Adrenal gland (tissue), 5 donors: ENCODE measurements around the gene TRPM8.

Experiments
- POLR2A ChIP-seq, 2 donors: fragments of 450-650 bp; IDR thresholded peaks; one replicate each; pipeline ENCODE4 v1.6.1; 2017; ENCODE audit warnings: antibody characterized with exemption in 2 of 2, mild to moderate bottlenecking in 2 of 2, moderate library complexity in 1 of 2
- TF ChIP-seq, protein P1 (sequence below), 6 experiments: fragments of 450-650 bp in 4 of 6; fragments of 200-600 bp in 2 of 6; sonication (generic) in 1 of 6; IDR thresholded peaks; 1 replicate in 5 of 6; 2 replicates in 1 of 6; pipeline versions ENCODE4 v1.5.1 to v1.8.0; 2016 to 2021; ENCODE audit warnings: antibody characterized with exemption in 6 of 6, mild to moderate bottlenecking in 2 of 6, moderate library complexity in 1 of 6
- donor health status: DM: no; HTN: no; CAD: no.

DNA sequence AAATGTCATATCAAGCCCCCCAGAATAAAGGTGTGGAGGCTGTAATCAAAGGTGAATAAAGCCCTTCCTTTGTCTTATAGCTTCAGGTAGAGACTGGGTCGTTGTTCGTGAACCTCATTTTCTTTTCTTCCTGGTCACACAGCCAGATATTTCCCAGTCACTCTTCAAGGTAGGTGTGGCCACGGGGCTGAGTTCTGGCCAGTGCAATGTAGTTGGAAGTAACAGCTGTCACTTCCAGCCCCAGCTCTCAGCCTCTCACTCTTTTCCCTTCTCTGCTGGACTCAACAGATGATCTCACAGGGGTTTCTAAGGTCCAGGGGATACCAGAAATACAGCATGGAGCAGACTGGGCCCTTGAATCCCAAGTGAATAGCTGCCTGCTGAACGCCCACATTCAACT lies 15.8 kb upstream of the TRPM8 start:
- TF ChIP-seq, protein P1, sequence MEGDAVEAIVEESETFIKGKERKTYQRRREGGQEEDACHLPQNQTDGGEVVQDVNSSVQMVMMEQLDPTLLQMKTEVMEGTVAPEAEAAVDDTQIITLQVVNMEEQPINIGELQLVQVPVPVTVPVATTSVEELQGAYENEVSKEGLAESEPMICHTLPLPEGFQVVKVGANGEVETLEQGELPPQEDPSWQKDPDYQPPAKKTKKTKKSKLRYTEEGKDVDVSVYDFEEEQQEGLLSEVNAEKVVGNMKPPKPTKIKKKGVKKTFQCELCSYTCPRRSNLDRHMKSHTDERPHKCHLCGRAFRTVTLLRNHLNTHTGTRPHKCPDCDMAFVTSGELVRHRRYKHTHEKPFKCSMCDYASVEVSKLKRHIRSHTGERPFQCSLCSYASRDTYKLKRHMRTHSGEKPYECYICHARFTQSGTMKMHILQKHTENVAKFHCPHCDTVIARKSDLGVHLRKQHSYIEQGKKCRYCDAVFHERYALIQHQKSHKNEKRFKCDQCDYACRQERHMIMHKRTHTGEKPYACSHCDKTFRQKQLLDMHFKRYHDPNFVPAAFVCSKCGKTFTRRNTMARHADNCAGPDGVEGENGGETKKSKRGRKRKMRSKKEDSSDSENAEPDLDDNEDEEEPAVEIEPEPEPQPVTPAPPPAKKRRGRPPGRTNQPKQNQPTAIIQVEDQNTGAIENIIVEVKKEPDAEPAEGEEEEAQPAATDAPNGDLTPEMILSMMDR (IDR thresholded peaks at IDR 0.05): no peak
- TF ChIP-seq POLR2A (IDR thresholded peaks at IDR 0.05): no peak
